Measurements from ENCODE around the gene JAK1.

The JAK1 gene

GRCh38 chr1:64811131-64811530 is 155.2 kb downstream of the JAK1 start:
- TF ChIP-seq CTCF (IDR thresholded peaks at IDR 0.05; ENCODE audit: low read depth, low read length, missing control alignments): no peak
- no peak for DNase-seq (ENCODE audit: low read depth)

GRCh38 chr1:64810001-64810400 is 156.3 kb downstream of the JAK1 start:
- DNase-seq (ENCODE audit: low read depth): no peak
- no peak for TF ChIP-seq CTCF (IDR thresholded peaks at IDR 0.05; ENCODE audit: low read depth, low read length, missing control alignments)
- H3K4me3 ChIP-seq (ENCODE audit: low read depth, low read length): no peak overlapping the region

More at GRCh38 chr1:64811131-64811530, 155.2 kb downstream of the JAK1 start:
- H3K4me3 ChIP-seq (ENCODE audit: low read depth, low read length): no peak overlapping the region

- no peak for DNase-seq (ENCODE audit: low read depth)
- H3K4me3 ChIP-seq (ENCODE audit: low read depth, low read length): no peak overlapping the region
- TF ChIP-seq CTCF (IDR thresholded peaks at IDR 0.05; ENCODE audit: low read depth, low read length, missing control alignments): no peak
These were observed 157.0 kb downstream of the JAK1 start for GRCh38 chr1:64809309-64809708.

- TF ChIP-seq CTCF (IDR thresholded peaks at IDR 0.05; ENCODE audit: low read depth, low read length, missing control alignments): no peak
- DNase-seq (ENCODE audit: low read depth): no peak
- H3K4me3 ChIP-seq (ENCODE audit: low read depth, low read length): no peak overlapping the region
These were observed 164.4 kb downstream of the JAK1 start for GRCh38 chr1:64801851-64802523.

GRCh38 chr1:64798872-64799271 is 167.5 kb downstream of the JAK1 start:
- TF ChIP-seq CTCF (IDR thresholded peaks at IDR 0.05; ENCODE audit: low read depth, low read length, missing control alignments): no peak
- no peak for DNase-seq (ENCODE audit: low read depth)
- no peak overlapping the region for H3K4me3 ChIP-seq (ENCODE audit: low read depth, low read length)

GRCh38 chr1:64790832-64791487 is 175.4 kb downstream of the JAK1 start:
- no peak overlapping the region for H3K4me3 ChIP-seq (ENCODE audit: low read depth, low read length)
- no peak for TF ChIP-seq CTCF (IDR thresholded peaks at IDR 0.05; ENCODE audit: low read depth, low read length, missing control alignments)
- DNase-seq (ENCODE audit: low read depth): no peak
